IPS-18c (cell line): ENCODE measurements around the gene PA2G4.
"Not testable (repeated sequence)": the region's sequence is repeated elsewhere in the genome, so short reads cannot be mapped to it uniquely, and the experiment has no call there.

Experiments
- H3K4me3 ChIP-seq: 2 replicates; pipeline ENCODE4 v1.7.0; 2013; ENCODE audit warnings: low read depth, mild to moderate bottlenecking, low read length, moderate library complexity; ENCODE audit not compliant: insufficient read depth
- H3K9me3 ChIP-seq: one replicate; pipeline ENCODE4 v1.6.1; 2013; ENCODE audit warnings: mild to moderate bottlenecking, low read length, moderate library complexity; ENCODE audit not compliant: control insufficient read depth, insufficient read depth

Gene PA2G4

GRCh38 chr12:56104109-56104814 lies at the start of gene PA2G4:
PA2G4 (plus strand) TSS chr12:56104559; CDS start chr12:56104738, 179 bp downstream.
- H3K9me3 ChIP-seq, result no peaks in the 10 kb centered on the region
- H3K4me3 ChIP-seq, result peak within 1 kb of the TSS; percentile 97

- H3K4me3 ChIP-seq, H3K9me3 ChIP-seq: not testable (repeated sequence)
Observed at GRCh38 chr12:56059964-56060363, 44.4 kb upstream of the PA2G4 start.

GRCh38 chr12:56061982-56062381 lies 42.4 kb upstream of the PA2G4 start:
- Histone ChIP-seq H3K9me3 (no peaks in the 10 kb centered on the region), H3K4me3 (no peak overlapping the region)

GRCh38 chr12:56062996-56063395 lies 41.4 kb upstream of the PA2G4 start:
- Histone ChIP-seq H3K9me3 (no peaks in the 10 kb centered on the region), H3K4me3 (no peak overlapping the region)

GRCh38 chr12:56071648-56072047 lies 32.7 kb upstream of the PA2G4 start:
- H3K9me3 ChIP-seq, result no peaks in the 10 kb centered on the region

GRCh38 chr12:56074396-56074795 lies 30.0 kb upstream of the PA2G4 start:
- H3K9me3 ChIP-seq, result no peaks in the 10 kb centered on the region
- no peak overlapping the region for H3K4me3 ChIP-seq

More at GRCh38 chr12:56071648-56072047, 32.7 kb upstream of the PA2G4 start:
- H3K4me3 ChIP-seq, result no peak overlapping the region

GRCh38 chr12:56077966-56078365 lies 26.4 kb upstream of the PA2G4 start:
- H3K9me3 ChIP-seq, H3K4me3 ChIP-seq: not testable (repeated sequence)

- Histone ChIP-seq H3K9me3 (no peaks in the 10 kb centered on the region), H3K4me3 (no peak overlapping the region; the same call in 1 of the 2 replicates)
Observed at GRCh38 chr12:56078427-56078826, 25.9 kb upstream of the PA2G4 start.

- Histone ChIP-seq H3K9me3 (no peaks in the 10 kb centered on the region), H3K4me3 (peak overlapping the region; percentile 94)
Observed at GRCh38 chr12:56078931-56079722, 25.2 kb upstream of the PA2G4 start.

- H3K4me3 ChIP-seq, result peak within 1 kb of the TSS; percentile 94
- H3K9me3 ChIP-seq, result no peaks in the 10 kb centered on the region
Observed at GRCh38 chr12:56079723-56080555, 24.4 kb upstream of the PA2G4 start, which contains the start of gene ERBB3. ERBB3 (plus strand) TSS chr12:56080165; CDS start chr12:56080301, 136 bp downstream.

GRCh38 chr12:56080556-56081138 lies 23.7 kb upstream of the PA2G4 start:
- no peaks in the 10 kb centered on the region for H3K9me3 ChIP-seq
- H3K4me3 ChIP-seq, result peak overlapping the region; percentile 94

GRCh38 chr12:56081393-56082347 lies 22.7 kb upstream of the PA2G4 start:
- Histone ChIP-seq H3K9me3 (no peaks in the 10 kb centered on the region), H3K4me3 (peak overlapping the region; percentile 94)

- Histone ChIP-seq H3K9me3 (no peaks in the 10 kb centered on the region), H3K4me3 (no peak overlapping the region)
Observed at GRCh38 chr12:56082382-56082781, 22.0 kb upstream of the PA2G4 start.

GRCh38 chr12:56082967-56083366 lies 21.4 kb upstream of the PA2G4 start:
- Histone ChIP-seq H3K4me3 (no peak overlapping the region), H3K9me3 (no peaks in the 10 kb centered on the region)

GRCh38 chr12:56084958-56085543 lies 19.3 kb upstream of the PA2G4 start:
- Histone ChIP-seq H3K9me3 (no peaks in the 10 kb centered on the region), H3K4me3 (no peak overlapping the region)

GRCh38 chr12:56086096-56086495 lies 18.3 kb upstream of the PA2G4 start:
- Histone ChIP-seq H3K9me3 (no peaks in the 10 kb centered on the region), H3K4me3 (no peak overlapping the region)
